HepG2 (cell line): ENCODE results near the gene TFF1. TPM values are rescaled to one million over a fixed set of nuclear protein-coding genes. Genes with fewer than 3 reads are reported as not detected.

ENCODE experiments used
- CBX1 ChIP-seq: IDR thresholded peaks from one replicate; pipeline ENCODE4 v1.6.1; 2016; ENCODE audit warnings: antibody characterized with exemption, low read depth
- HDAC1 ChIP-seq: sonication (generic); formaldehyde crosslinking; IDR thresholded peaks from 2 replicates; pipeline ENCODE4 v1.5.1; 2020; ENCODE audit warnings: mild to moderate bottlenecking, missing genetic modification reagents
- JDP2 ChIP-seq: sonication (generic); formaldehyde crosslinking; IDR thresholded peaks from 2 replicates; pipeline ENCODE4 v1.8.1; 2022; ENCODE audit warnings: missing genetic modification reagents, borderline replicate concordance
- MIXL1 ChIP-seq: IDR thresholded peaks from 2 replicates; pipeline ENCODE4 v1.6.1; 2016
- MTERF4 ChIP-seq: sonication (generic); formaldehyde crosslinking; IDR thresholded peaks from 2 replicates; pipeline ENCODE4 v1.8.0; 2023; ENCODE audit warnings: mild to moderate bottlenecking, missing genetic modification reagents
- NFYC ChIP-seq: IDR thresholded peaks from 2 replicates; pipeline ENCODE4 v1.6.1; 2016; ENCODE audit warnings: missing genetic modification reagents, missing compliant biosample characterization
- PATZ1 ChIP-seq: sonication (generic); formaldehyde crosslinking; IDR thresholded peaks from 2 replicates; pipeline ENCODE4 v1.4.0; 2020; ENCODE audit warnings: missing genetic modification reagents
- SETDB1 ChIP-seq: sonication (generic); formaldehyde crosslinking; IDR thresholded peaks from 2 replicates; pipeline ENCODE4 v1.5.1; 2020; ENCODE audit warnings: missing genetic modification reagents, mild to moderate bottlenecking, borderline replicate concordance
- SMC3 ChIP-seq: IDR thresholded peaks from 2 replicates; pipeline ENCODE4 v1.6.1; 2011; ENCODE audit warnings: low read length, improper control_type of control experiment
- ZNF382 ChIP-seq: sonication (generic); formaldehyde crosslinking; IDR thresholded peaks from 2 replicates; pipeline ENCODE4 v1.5.0; 2020; ENCODE audit warnings: missing genetic modification reagents, mild to moderate bottlenecking, borderline replicate concordance
- ZNF446 ChIP-seq: sonication (generic); formaldehyde crosslinking; IDR thresholded peaks from 2 replicates; pipeline ENCODE4 v1.5.0; 2020; ENCODE audit warnings: mild to moderate bottlenecking, missing genetic modification reagents
- ZNF687 ChIP-seq: sonication (generic); formaldehyde crosslinking; IDR thresholded peaks from 2 replicates; pipeline ENCODE4 v1.5.1; 2020; ENCODE audit warnings: mild to moderate bottlenecking, missing genetic modification reagents, moderate library complexity
- ZNF761 ChIP-seq: sonication (generic); formaldehyde crosslinking; conservative IDR thresholded peaks from 2 replicates; pipeline ENCODE4 v1.4.0; 2020; ENCODE audit warnings: mild to moderate bottlenecking, missing genetic modification reagents
- ZNF782 ChIP-seq: sonication (generic); formaldehyde crosslinking; IDR thresholded peaks from 2 replicates; pipeline ENCODE4 v1.4.0; 2020; ENCODE audit warnings: missing genetic modification reagents, mild to moderate bottlenecking, borderline replicate concordance
- ZNF83 ChIP-seq: sonication (generic); formaldehyde crosslinking; IDR thresholded peaks from 2 replicates; pipeline ENCODE4 v1.4.0; 2020; ENCODE audit warnings: missing genetic modification reagents, mild to moderate bottlenecking, borderline replicate concordance
- ZSCAN30 ChIP-seq: sonication (generic); formaldehyde crosslinking; IDR thresholded peaks from 2 replicates; pipeline ENCODE4 v1.5.0; 2020; ENCODE audit warnings: mild to moderate bottlenecking, missing genetic modification reagents
- polyA plus RNA-seq, 8 experiments: library from polyadenylated mRNA; depleted of rRNA in 3 of 8; stranded (reverse) in 7 of 8; unstranded in 1 of 8; fragments of >200 nt; fragmentation: Illumina TruSeq in 4 of 8; extraction: Trizol in 4 of 8; gene quantifications; 2 replicates each; pipeline versions ENCODE4 v1.2.1 to v1.2.3, GENCODE V29; 2011 to 2016; ENCODE audit warnings: low read depth in 4 of 8, missing spikeins in 1 of 8, mixed read lengths in 1 of 8; ENCODE audit not compliant: insufficient read depth in 1 of 8
- total RNA-seq, 5 experiments: library from RNA; depleted of rRNA; stranded (reverse); fragments of >200 nt; fragmentation: Illumina TruSeq; extraction: Trizol; gene quantifications; 2 replicates each; pipeline ENCODE4 v1.2.3, GENCODE V29; 2016; ENCODE audit warnings: low read depth in 1 of 5
- TF ChIP-seq, protein P1 (sequence below): sonication (generic); formaldehyde crosslinking; IDR thresholded peaks from 2 replicates; pipeline ENCODE4 v1.9.0; 2021; ENCODE audit warnings: missing genetic modification reagents, mild to moderate bottlenecking, borderline replicate concordance
- TF ChIP-seq, protein P2 (sequence below): IDR thresholded peaks from 2 replicates; pipeline ENCODE4 v1.6.1; 2018; ENCODE audit warnings: missing genetic modification reagents

TFF1 gene
- total and polyA plus RNA-seq, 2 of the 13 experiments (the other 11 are each of a cell fraction or from before 2014, with no cell fraction given), result 0.24 to 19.4 TPM

GRCh38 chr21:42386034-42386591, 19.8 kb upstream of the TFF1 start (continued):
- TF ChIP-seq PATZ1 (CRISPR knock-in tag) (peak; percentile 81), NFYC (CRISPR knock-in tag) (no peak), ZNF761 (CRISPR knock-in tag) (0 out of 2 replicates have a peak, but pooled peaks have one; percentile 37), ZNF382 (CRISPR knock-in tag) (no peak), ZNF83 (CRISPR knock-in tag) (no peak), ZNF782 (CRISPR knock-in tag) (no peak), ZNF687 (CRISPR knock-in tag) (peak; percentile 80), MTERF4 (no peak), SMC3 (no peak), ZNF446 (CRISPR knock-in tag) (no peak), HDAC1 (CRISPR knock-in tag) (peak; percentile 78), JDP2 (CRISPR knock-in tag) (no peak), MIXL1 (CRISPR knock-in tag) (no peak), ZSCAN30 (CRISPR knock-in tag) (no peak), CBX1 (no peak), SETDB1 (CRISPR knock-in tag) (no peak)
- TF ChIP-seq, protein P1, sequence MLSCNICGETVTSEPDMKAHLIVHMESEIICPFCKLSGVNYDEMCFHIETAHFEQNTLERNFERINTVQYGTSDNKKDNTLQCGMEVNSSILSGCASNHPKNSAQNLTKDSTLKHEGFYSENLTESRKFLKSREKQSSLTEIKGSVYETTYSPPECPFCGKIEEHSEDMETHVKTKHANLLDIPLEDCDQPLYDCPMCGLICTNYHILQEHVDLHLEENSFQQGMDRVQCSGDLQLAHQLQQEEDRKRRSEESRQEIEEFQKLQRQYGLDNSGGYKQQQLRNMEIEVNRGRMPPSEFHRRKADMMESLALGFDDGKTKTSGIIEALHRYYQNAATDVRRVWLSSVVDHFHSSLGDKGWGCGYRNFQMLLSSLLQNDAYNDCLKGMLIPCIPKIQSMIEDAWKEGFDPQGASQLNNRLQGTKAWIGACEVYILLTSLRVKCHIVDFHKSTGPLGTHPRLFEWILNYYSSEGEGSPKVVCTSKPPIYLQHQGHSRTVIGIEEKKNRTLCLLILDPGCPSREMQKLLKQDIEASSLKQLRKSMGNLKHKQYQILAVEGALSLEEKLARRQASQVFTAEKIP, result no peak
- TF ChIP-seq, protein P2, sequence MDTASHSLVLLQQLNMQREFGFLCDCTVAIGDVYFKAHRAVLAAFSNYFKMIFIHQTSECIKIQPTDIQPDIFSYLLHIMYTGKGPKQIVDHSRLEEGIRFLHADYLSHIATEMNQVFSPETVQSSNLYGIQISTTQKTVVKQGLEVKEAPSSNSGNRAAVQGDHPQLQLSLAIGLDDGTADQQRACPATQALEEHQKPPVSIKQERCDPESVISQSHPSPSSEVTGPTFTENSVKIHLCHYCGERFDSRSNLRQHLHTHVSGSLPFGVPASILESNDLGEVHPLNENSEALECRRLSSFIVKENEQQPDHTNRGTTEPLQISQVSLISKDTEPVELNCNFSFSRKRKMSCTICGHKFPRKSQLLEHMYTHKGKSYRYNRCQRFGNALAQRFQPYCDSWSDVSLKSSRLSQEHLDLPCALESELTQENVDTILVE (CRISPR knock-in tag), result peak; percentile 74
